ENCODE measurements around the gene WDFY4.

The WDFY4 gene

GRCh38 chr10:48923748-48924147, 239.1 kb downstream of the WDFY4 start:
- H3K27ac ChIP-seq: no peak overlapping the region
- TF ChIP-seq ZFX (IDR thresholded peaks at IDR 0.05) (no peak), CTCF (conservative IDR thresholded peaks at IDR 0.05) (no peak)

GRCh38 chr10:48924988-48925387, 240.3 kb downstream of the WDFY4 start:
- no peak for TF ChIP-seq ZFX (IDR thresholded peaks at IDR 0.05)
- no peak for TF ChIP-seq CTCF (conservative IDR thresholded peaks at IDR 0.05)

GRCh38 chr10:48926255-48926654, 241.6 kb downstream of the WDFY4 start:
- TF ChIP-seq ZFX (IDR thresholded peaks at IDR 0.05) (no peak), CTCF (conservative IDR thresholded peaks at IDR 0.05) (no peak)
- H3K27ac ChIP-seq: no peak overlapping the region

More at GRCh38 chr10:48924988-48925387, 240.3 kb downstream of the WDFY4 start:
- no peak overlapping the region for H3K27ac ChIP-seq

GRCh38 chr10:48926764-48927540, 242.3 kb downstream of the WDFY4 start:
- no peak for TF ChIP-seq CTCF (conservative IDR thresholded peaks at IDR 0.05)
- TF ChIP-seq ZFX (IDR thresholded peaks at IDR 0.05): no peak
- H3K27ac ChIP-seq: no peak overlapping the region

- no peak overlapping the region for H3K27ac ChIP-seq
- TF ChIP-seq ZFX (IDR thresholded peaks at IDR 0.05) (no peak), CTCF (conservative IDR thresholded peaks at IDR 0.05) (no peak)
These were observed 244.8 kb downstream of the WDFY4 start for GRCh38 chr10:48929413-48929990.

- TF ChIP-seq CTCF (conservative IDR thresholded peaks at IDR 0.05): no peak
- no peak for TF ChIP-seq ZFX (IDR thresholded peaks at IDR 0.05)
- no peak overlapping the region for H3K27ac ChIP-seq
These were observed 246.5 kb downstream of the WDFY4 start for GRCh38 chr10:48931188-48931587.

- H3K27ac ChIP-seq: no peak overlapping the region
- TF ChIP-seq ZFX (IDR thresholded peaks at IDR 0.05): no peak
- no peak for TF ChIP-seq CTCF (conservative IDR thresholded peaks at IDR 0.05)
These were observed 248.4 kb downstream of the WDFY4 start for GRCh38 chr10:48932831-48933664.

Data from C4-2B (cell line).